Neuron (in vitro differentiated cells): ENCODE results near the gene TCL1B.

Experiments used
- H2AFZ ChIP-seq: one replicate; pipeline ENCODE4 v1.6.1; 2013; ENCODE audit warnings: low read depth, mild to moderate bottlenecking, inconsistent platforms, low read length, moderate library complexity
- H3K27me3 ChIP-seq: one replicate; pipeline ENCODE4 v1.6.1; 2013; ENCODE audit warnings: low read length; ENCODE audit not compliant: insufficient read depth
- H3K36me3 ChIP-seq: one replicate; pipeline ENCODE4 v1.6.1; 2013; ENCODE audit warnings: low read length; ENCODE audit not compliant: insufficient read depth
- H3K4me1 ChIP-seq: one replicate; pipeline ENCODE4 v1.6.1; 2013; ENCODE audit warnings: low read length; ENCODE audit not compliant: insufficient read depth
- H3K4me3 ChIP-seq: 2 replicates; pipeline ENCODE4 v1.5.1; 2013; ENCODE audit warnings: mild to moderate bottlenecking, low read length, moderate library complexity
- H3K9me3 ChIP-seq: one replicate; pipeline ENCODE4 v1.6.1; 2013; ENCODE audit warnings: low read length

TCL1B gene, protein sequence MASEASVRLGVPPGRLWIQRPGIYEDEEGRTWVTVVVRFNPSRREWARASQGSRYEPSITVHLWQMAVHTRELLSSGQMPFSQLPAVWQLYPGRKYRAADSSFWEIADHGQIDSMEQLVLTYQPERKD

DNA sequence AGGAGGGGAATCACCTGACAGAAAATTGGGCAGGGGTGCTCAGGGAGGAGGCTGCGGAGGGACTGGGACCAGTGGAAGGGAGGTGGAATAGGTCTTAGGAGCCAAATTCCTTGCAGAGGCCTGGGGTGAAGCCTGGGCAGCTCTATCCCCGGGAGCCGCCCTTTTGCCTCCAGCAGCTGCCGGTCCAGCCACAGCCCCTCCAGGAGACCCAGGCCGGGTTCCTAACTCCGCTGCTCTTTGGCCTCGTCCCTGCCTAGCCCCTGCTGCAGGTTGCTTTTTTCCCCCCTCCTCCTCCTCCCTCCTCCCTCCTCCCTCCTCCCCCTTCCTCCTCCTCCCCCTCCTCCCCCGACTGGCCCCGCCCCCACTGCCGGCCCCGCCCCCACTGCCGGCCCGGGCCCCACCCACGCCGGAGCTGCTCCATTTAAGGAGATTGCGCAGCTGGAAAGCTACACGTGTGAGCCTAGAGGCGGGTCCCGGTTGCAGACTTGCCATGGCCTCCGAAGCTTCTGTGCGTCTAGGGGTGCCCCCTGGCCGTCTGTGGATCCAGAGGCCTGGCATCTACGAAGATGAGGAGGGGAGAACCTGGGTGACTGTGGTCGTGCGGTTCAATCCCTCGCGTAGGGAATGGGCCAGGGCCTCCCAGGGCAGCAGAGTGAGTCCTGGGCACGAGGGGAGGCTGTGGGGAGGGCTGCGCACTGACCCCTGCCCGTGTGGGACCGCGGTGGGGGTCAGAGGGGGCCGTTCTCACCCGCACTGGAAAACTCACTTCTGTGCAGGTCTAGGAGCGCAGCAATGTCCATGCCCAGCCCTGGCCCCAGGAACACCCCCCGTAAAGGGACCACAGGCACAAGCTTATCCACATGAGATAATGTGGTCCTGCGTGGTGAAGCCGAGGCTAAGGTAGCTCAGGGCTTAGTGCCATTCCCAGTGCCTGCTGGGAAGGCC, at the start of gene TCL1B:
Gene TCL1B (plus strand): TSS at position 449 of the 945 bp plus-strand sequence. CDS start 42 bp downstream, at position 491.
- Histone ChIP-seq H3K4me3 (no peak within 1 kb of the TSS), H3K4me1 (no peaks in the 10 kb centered on the region), H2AFZ (no peak within 1 kb of the TSS), H3K27me3 (no peaks in the 10 kb centered on the region), H3K36me3 (no peaks in the 10 kb centered on the region), H3K9me3 (no peaks in the 10 kb centered on the region)

- Histone ChIP-seq H3K4me1 (no peaks in the 10 kb centered on the region), H2AFZ (no peak overlapping the region), H3K4me3 (no peak overlapping the region), H3K27me3 (no peaks in the 10 kb centered on the region), H3K9me3 (no peaks in the 10 kb centered on the region), H3K36me3 (no peaks in the 10 kb centered on the region)
These were observed 41.2 kb upstream of the TCL1B start for GRCh38 chr14:95644981-95645380.

DNA sequence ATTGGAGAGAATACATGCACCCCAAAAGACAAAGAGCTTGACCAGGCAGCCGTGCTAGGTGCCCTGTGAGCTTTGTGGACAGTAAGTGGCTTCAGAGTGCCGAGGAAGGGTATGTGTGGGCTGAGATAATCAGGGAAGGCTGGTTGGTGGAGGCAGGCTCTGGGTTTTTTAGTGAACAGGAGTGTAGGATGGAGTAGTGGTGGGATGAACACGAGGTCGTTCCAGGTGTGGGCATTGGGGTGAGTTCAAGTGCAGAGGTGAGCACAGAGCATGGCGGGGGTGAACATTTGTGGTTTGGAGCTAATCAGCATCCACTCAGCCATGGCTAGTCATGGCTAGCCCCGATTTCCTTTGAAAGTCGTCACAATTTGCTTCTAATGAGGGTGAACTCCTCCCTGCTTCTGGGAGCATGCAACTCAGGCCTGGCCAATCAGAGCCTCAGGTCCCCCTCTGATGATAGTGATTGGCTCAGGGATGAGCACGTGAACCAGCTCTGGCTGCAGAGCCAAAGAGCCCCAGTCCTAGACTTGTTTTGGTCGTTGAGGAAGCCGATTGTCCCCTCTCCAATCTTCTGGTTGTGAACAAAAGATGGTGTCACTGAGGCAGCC, 40.7 kb upstream of the TCL1B start:
- Histone ChIP-seq H2AFZ (no peak overlapping the region), H3K9me3 (no peaks in the 10 kb centered on the region), H3K36me3 (no peaks in the 10 kb centered on the region), H3K27me3 (no peaks in the 10 kb centered on the region), H3K4me3 (no peak overlapping the region), H3K4me1 (no peaks in the 10 kb centered on the region)

DNA sequence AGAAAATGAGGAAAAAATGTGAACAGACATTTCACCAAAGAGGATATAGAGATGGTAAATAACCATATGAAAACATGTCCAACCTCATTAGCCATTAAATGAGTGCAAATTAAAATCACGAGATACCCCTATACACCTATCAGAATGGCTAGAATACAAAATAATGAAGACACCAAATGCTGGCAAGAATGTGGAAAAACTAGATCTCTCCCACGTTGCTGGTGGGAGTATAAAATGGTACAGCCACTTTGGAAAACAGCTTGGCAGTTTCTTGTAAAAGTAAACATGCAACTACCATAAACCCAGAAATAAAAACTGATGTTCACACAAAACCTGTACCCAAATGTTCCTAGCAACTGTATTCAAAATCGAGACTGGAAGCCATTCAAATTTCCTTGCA, 38.3 kb upstream of the TCL1B start:
- no peaks in the 10 kb centered on the region for H3K36me3 ChIP-seq
- no peaks in the 10 kb centered on the region for H3K27me3 ChIP-seq
- no peak overlapping the region for H3K4me3 ChIP-seq

GRCh38 chr14:95649230-95649629, 37.0 kb upstream of the TCL1B start:
- Histone ChIP-seq H3K4me1 (no peaks in the 10 kb centered on the region), H3K9me3 (no peaks in the 10 kb centered on the region), H3K4me3 (no peak overlapping the region), H3K36me3 (no peaks in the 10 kb centered on the region), H3K27me3 (no peaks in the 10 kb centered on the region), H2AFZ (no peak overlapping the region)

More for the DNA sequence above, 38.3 kb upstream of the TCL1B start:
- Histone ChIP-seq H3K9me3 (no peaks in the 10 kb centered on the region), H2AFZ (no peak overlapping the region), H3K4me1 (no peaks in the 10 kb centered on the region)

GRCh38 chr14:95651028-95651427, 35.2 kb upstream of the TCL1B start:
- Histone ChIP-seq H3K4me1 (no peaks in the 10 kb centered on the region), H3K27me3 (no peaks in the 10 kb centered on the region), H3K4me3 (no peak overlapping the region), H3K9me3 (no peaks in the 10 kb centered on the region), H2AFZ (no peak overlapping the region), H3K36me3 (no peaks in the 10 kb centered on the region)

- no peaks in the 10 kb centered on the region for H3K9me3 ChIP-seq
- H3K36me3 ChIP-seq = no peaks in the 10 kb centered on the region
- no peaks in the 10 kb centered on the region for H3K4me1 ChIP-seq
- no peak overlapping the region for H3K4me3 ChIP-seq
- H3K27me3 ChIP-seq = no peaks in the 10 kb centered on the region
- no peak overlapping the region for H2AFZ ChIP-seq
These were observed 34.2 kb upstream of the TCL1B start for GRCh38 chr14:95651821-95652583.

DNA sequence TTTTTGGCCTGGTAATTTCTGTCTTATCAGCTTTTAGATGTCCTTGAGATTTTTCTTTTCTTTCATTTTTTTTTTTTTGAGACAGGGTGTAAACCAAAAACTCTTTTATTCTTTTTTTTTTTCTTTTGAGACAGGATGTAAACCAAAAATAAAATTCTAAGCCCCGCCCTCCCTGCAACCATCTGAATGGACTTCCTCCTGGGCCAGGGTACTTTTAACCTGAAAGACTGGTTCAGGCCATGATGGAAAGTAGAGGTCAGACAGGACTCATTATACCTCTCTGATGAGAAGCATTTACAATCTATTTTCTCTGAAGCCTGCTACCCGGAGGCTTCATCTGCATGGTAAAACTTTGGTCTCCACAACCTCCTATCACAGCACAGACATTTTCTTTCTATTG, 33.5 kb upstream of the TCL1B start:
- Histone ChIP-seq H3K4me3 (no peak overlapping the region), H3K36me3 (no peaks in the 10 kb centered on the region), H3K4me1 (no peaks in the 10 kb centered on the region), H3K27me3 (no peaks in the 10 kb centered on the region), H2AFZ (no peak overlapping the region), H3K9me3 (no peaks in the 10 kb centered on the region)

- Histone ChIP-seq H3K9me3 (no peaks in the 10 kb centered on the region), H3K4me1 (no peaks in the 10 kb centered on the region), H2AFZ (no peak overlapping the region), H3K27me3 (no peaks in the 10 kb centered on the region), H3K4me3 (no peak overlapping the region), H3K36me3 (no peaks in the 10 kb centered on the region)
These were observed 30.8 kb upstream of the TCL1B start for GRCh38 chr14:95655461-95655860.

GRCh38 chr14:95656634-95657033, 29.6 kb upstream of the TCL1B start:
- H3K9me3 ChIP-seq = no peaks in the 10 kb centered on the region
- no peaks in the 10 kb centered on the region for H3K27me3 ChIP-seq
- no peaks in the 10 kb centered on the region for H3K36me3 ChIP-seq
- no peak overlapping the region for H3K4me3 ChIP-seq
- H2AFZ ChIP-seq = no peak overlapping the region
- no peaks in the 10 kb centered on the region for H3K4me1 ChIP-seq

GRCh38 chr14:95657454-95657853, 28.8 kb upstream of the TCL1B start:
- H3K27me3 ChIP-seq = no peaks in the 10 kb centered on the region
- no peak overlapping the region for H2AFZ ChIP-seq
- no peaks in the 10 kb centered on the region for H3K9me3 ChIP-seq
- no peaks in the 10 kb centered on the region for H3K4me1 ChIP-seq
- H3K36me3 ChIP-seq = no peaks in the 10 kb centered on the region
- H3K4me3 ChIP-seq = no peak overlapping the region

DNA sequence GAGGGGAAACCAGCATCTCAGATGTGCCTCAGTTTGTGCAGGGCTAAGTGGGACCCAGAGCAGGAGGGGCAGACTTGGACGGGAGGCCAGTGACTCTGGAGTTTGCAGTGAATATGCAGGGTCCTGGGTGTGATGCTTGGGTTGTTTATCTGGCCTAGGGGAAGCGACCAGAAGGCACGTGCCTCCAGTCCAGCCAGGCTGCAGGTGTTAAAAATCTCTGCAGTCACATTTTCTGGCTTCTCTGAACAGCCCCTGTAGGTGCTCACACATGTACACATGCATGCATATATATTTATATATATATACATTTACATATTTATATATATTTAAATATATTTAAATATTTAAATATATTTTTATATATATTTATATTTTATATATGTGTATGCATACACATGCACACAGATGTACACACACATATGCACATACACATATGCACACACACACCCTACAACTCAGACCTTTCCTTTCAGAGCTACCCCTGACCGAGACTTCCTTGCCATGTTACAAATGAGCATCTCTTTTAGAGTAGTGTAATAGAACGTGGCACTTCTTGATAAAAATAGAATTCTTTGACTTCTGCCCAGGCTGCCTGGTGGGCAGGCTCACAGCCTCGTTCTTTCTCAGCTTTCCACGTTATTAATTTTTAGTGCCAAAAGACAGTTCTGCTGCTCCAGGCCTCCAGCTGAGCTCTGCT, 26.8 kb upstream of the TCL1B start:
- Histone ChIP-seq H3K36me3 (no peaks in the 10 kb centered on the region), H3K4me1 (no peaks in the 10 kb centered on the region), H3K4me3 (no peak overlapping the region), H3K9me3 (no peaks in the 10 kb centered on the region), H2AFZ (no peak overlapping the region), H3K27me3 (no peaks in the 10 kb centered on the region)
